SK-N-SH treated with all-trans-retinoic acid at 6 μM for 48 hours (cell line): ENCODE data around the gene KLHDC2.

Experiments used
- ARNTL ChIP-seq: fragments of 450-650 bp; formaldehyde crosslinking; IDR thresholded peaks from 2 replicates; pipeline ENCODE4 v1.5.0; 2020; ENCODE audit warnings: low read depth, mild to moderate bottlenecking, moderate library complexity, borderline replicate concordance
- BACH2 ChIP-seq: fragments of 250-450 bp; sonication (Bioruptor Pico); IDR thresholded peaks from 2 replicates; pipeline ENCODE4 v1.9.0; 2021; ENCODE audit warnings: mild to moderate bottlenecking, borderline replicate concordance
- PATZ1 ChIP-seq: fragments of 250-450 bp; sonication (Bioruptor Pico); IDR thresholded peaks from 2 replicates; pipeline ENCODE4 v1.8.0; 2020; ENCODE audit warnings: mild to moderate bottlenecking, moderate library complexity, borderline replicate concordance
- SNAI2 ChIP-seq: fragments of 250-450 bp; sonication (Bioruptor Pico); IDR thresholded peaks from 2 replicates; pipeline ENCODE4 v1.5.0; 2020; ENCODE audit warnings: mild to moderate bottlenecking, moderate library complexity

- TF ChIP-seq SNAI2 (no peak), ARNTL (no peak), PATZ1 (CRISPR knock-in tag) (no peak), BACH2 (CRISPR knock-in tag) (no peak)
Observed at GRCh38 chr14:49828640-49829039, 60.7 kb downstream of the KLHDC2 start.
